Activated CD8-positive, alpha-beta memory T cell treated with anti-CD3 and anti-CD28 coated beads, Interleukin-2, amount 10 ng/mL, durations not matched to agents 7 days and 5 days (primary cell): ENCODE data around the gene CMTM7. TPM values are rescaled to one million over a fixed set of nuclear protein-coding genes. Genes with fewer than 3 reads are reported as not detected.

Source experiments
- ATAC-seq: fragments of 150-1000 bp; cut with Tn5 transposase; one replicate; pipeline ENCODE4 v1.10.0; 2021; ENCODE audit warnings: moderate library complexity
- CTCF ChIA-PET: fragments of 350-600 bp; sonication (Branson Sonifier 250); formaldehyde crosslinking; loops from one replicate; lab custom pipeline; 2021; ENCODE audit warnings: antibody characterized with exemption; lab: Charles Lee
- DNase-seq: peaks from one replicate; pipeline ENCODE4 v3.0.0-alpha.2; 2020
- H3K27ac Mint-ChIP-seq: one replicate; pipeline ENCODE4 v1.8.0; 2021; ENCODE audit warnings: mild to moderate bottlenecking, mixed read lengths
- H3K27me3 Mint-ChIP-seq: one replicate; pipeline ENCODE4 v1.8.0; 2021; ENCODE audit warnings: mixed read lengths
- H3K36me3 Mint-ChIP-seq: one replicate; pipeline ENCODE4 v1.8.0; 2021; ENCODE audit warnings: mild to moderate bottlenecking, mixed read lengths
- H3K4me1 Mint-ChIP-seq: one replicate; pipeline ENCODE4 v1.8.0; 2021; ENCODE audit warnings: mixed read lengths
- H3K4me3 Mint-ChIP-seq: one replicate; pipeline ENCODE4 v1.8.0; 2021; ENCODE audit warnings: mild to moderate bottlenecking, moderate library complexity, mixed read lengths
- H3K9me3 Mint-ChIP-seq: one replicate; pipeline ENCODE4 v1.8.0; 2022; ENCODE audit warnings: low read depth, mixed read lengths
- total RNA-seq, 2 experiments: library from RNA; stranded (reverse); gene quantifications; one replicate each; pipeline ENCODE4 v1.2.3, GENCODE V29; 2021

Gene CMTM7
- total RNA-seq, 2 experiments from 2014 or later = 42.6 to 49.8 TPM

DNA sequence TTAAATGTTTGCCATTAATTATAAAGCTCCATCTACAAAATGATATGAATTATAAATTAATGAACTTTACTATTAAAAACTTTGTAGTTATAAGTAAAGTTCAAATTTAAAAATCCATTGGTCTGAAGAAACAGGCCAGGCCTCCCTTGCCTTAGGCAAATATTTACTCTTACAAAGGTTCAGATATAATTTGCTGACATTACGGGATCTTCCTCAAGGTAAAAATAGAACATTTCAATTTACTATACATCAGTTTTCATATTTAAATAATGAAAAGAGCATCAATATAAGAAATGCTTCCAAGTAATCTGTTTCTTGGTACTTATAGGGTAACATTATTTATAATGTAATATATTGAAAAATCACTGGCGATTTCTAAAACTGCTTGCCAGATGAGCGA, 107.3 kb downstream of the CMTM7 start:
- Mint-ChIP-seq H3K36me3 (peaks cover 19% of the 10 kb centered on the region), H3K4me1 (peaks cover 40% of the 10 kb centered on the region), H3K27me3 (no peaks in the 10 kb centered on the region), H3K27ac (no peak overlapping the region), H3K9me3 (no peaks in the 10 kb centered on the region), H3K4me3 (no peak overlapping the region)
- CTCF ChIA-PET = interaction anchor here (0.7 to 2.1 kb wide), 3 partner anchors 11 to 395 kb away, joined by 3 to 6 read pairs (median 3); no protein-coding TSS in a partner anchor
- no peak for ATAC-seq
- no peak for DNase-seq

DNA sequence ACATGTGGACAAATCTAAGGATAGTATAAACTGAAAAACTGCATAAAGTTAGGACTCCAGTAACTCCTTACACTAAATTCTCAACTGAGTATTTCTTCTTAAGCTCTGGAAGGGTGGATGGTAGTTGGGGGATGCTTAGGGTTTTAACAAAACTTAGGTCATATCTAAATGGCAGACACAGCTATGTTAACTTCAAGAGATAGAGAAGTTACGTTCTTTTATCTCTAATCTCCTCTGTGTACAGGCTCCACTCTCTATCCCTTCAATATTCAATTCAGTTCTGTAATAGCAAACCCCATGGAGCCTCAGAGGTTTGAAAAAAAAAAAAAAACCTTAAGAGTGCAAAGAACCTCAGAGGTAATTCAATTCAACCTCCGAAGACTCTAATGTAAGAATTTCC, 107.9 kb downstream of the CMTM7 start:
- Mint-ChIP-seq H3K4me1 (peaks cover 42% of the 10 kb centered on the region), H3K4me3 (no peak overlapping the region), H3K9me3 (no peaks in the 10 kb centered on the region), H3K27ac (no peak overlapping the region), H3K27me3 (no peaks in the 10 kb centered on the region), H3K36me3 (peaks cover 19% of the 10 kb centered on the region)
- CTCF ChIA-PET = interaction anchor here (2.1 kb wide), 1 partner anchor 32 kb away, joined by 6 read pairs; no protein-coding TSS in a partner anchor
- DNase-seq = no peak
- no peak for ATAC-seq

DNA sequence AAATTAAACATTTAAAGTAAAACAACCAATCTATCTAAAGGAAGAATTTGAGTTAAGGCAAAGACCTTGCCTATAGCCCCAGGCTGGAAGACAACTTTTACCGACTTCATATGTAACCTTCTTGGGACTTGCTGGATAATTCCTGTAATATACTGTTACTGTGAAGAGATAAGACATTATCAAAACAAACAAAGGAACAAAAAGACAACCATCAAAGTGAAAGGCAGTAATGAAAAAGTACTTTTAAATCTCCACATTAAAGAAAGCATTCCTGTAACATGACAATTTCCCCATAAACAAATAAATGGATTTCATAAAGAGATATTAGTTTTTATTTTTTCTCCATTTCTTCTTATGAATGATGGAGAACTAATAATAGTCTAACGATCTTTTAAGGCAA, 108.6 kb downstream of the CMTM7 start:
- H3K4me3 Mint-ChIP-seq = no peak overlapping the region
- no peak for ATAC-seq
- H3K9me3 Mint-ChIP-seq = no peaks in the 10 kb centered on the region
- H3K27me3 Mint-ChIP-seq = no peaks in the 10 kb centered on the region
- H3K4me1 Mint-ChIP-seq = peaks cover 42% of the 10 kb centered on the region
- H3K36me3 Mint-ChIP-seq = peaks cover 19% of the 10 kb centered on the region
- CTCF ChIA-PET = interaction anchor here (1.5 to 2.1 kb wide), 3 partner anchors 20 to 203 kb away, joined by 3 to 6 read pairs (median 4); no protein-coding TSS in a partner anchor
- DNase-seq = no peak
- H3K27ac Mint-ChIP-seq = peak overlapping the region; percentile 17

DNA sequence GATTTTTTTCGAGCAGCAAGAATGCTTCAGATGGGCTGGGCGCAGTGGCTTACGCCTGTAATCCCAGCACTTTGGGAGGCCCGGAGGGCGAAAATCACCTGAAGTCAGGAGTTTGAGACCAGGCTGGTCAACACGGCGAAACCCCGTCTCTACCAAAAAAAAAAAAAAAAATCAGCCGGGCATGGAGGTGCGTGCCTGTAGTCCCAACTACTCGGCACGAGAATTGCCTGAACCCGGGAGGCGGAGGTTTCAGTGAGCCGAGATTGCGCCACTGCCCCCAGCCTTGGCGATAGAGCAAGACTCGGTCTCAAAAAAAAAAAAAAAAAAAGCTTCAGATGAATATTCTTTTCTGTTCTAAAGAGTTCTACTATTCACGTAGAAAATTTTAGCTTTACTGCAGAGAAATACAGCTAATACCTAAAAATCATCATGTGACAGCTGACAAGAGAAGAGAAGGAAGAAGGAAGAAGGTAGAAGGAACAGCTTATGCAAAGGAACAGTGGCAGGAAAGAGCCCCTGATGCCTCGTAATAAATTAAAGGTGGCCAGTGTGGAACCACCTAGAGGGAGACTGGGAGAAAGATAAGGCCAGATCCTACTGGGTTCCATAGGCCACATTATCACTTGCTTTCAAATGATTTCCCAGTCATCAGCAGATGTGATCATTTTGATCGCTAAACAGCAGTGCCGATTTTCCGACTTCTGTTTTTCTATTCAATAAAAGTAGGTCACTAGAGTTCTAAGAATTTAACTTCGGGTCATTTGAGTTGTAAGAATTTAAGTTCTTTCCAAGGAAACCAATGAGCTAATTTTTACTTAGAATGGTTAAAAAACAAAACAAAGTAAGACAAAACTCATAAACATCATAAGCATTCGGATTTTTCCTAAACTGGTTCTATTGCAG, 109.5 kb downstream of the CMTM7 start:
- ATAC-seq (no peak), DNase-seq (no peak)
- H3K4me3 Mint-ChIP-seq = peak overlapping the region; percentile 99
- H3K9me3 Mint-ChIP-seq = no peaks in the 10 kb centered on the region
- peak overlapping the region; percentile 89 for H3K27ac Mint-ChIP-seq
- peaks cover 43% of the 10 kb centered on the region for H3K4me1 Mint-ChIP-seq
- CTCF ChIA-PET = interaction anchor here (0.7 to 1.8 kb wide), 11 partner anchors 9 to 403 kb away, joined by 3 to 7 read pairs (median 3); no protein-coding TSS in a partner anchor
- H3K27me3 Mint-ChIP-seq = no peaks in the 10 kb centered on the region
- peaks cover 15% of the 10 kb centered on the region for H3K36me3 Mint-ChIP-seq

DNA sequence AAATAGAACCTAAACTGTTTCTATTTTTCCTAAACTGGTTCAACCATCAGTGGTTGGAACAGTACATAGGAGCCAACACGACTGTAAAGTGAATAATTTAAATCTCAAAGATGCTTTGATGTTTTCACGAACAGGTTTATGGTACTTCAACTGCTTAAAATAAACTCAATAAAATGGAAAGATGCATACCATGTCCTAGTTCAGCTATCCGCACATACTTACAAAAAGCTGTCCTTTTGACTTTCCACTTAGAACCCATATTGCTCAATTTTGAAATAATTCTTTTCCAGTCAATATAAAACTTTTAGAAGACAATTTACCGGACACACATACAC, 110.1 kb downstream of the CMTM7 start:
- peaks cover 40% of the 10 kb centered on the region for H3K4me1 Mint-ChIP-seq
- peaks cover 9% of the 10 kb centered on the region for H3K36me3 Mint-ChIP-seq
- CTCF ChIA-PET = interaction anchor here (1.1 to 1.8 kb wide), 8 partner anchors 9 to 280 kb away, joined by 3 to 7 read pairs (median 4); no protein-coding TSS in a partner anchor
- DNase-seq (no peak), ATAC-seq (no peak)
- peak overlapping the region; percentile 99 for H3K4me3 Mint-ChIP-seq
- peak overlapping the region; percentile 89 for H3K27ac Mint-ChIP-seq
- no peaks in the 10 kb centered on the region for H3K27me3 Mint-ChIP-seq
- H3K9me3 Mint-ChIP-seq = no peaks in the 10 kb centered on the region

DNA sequence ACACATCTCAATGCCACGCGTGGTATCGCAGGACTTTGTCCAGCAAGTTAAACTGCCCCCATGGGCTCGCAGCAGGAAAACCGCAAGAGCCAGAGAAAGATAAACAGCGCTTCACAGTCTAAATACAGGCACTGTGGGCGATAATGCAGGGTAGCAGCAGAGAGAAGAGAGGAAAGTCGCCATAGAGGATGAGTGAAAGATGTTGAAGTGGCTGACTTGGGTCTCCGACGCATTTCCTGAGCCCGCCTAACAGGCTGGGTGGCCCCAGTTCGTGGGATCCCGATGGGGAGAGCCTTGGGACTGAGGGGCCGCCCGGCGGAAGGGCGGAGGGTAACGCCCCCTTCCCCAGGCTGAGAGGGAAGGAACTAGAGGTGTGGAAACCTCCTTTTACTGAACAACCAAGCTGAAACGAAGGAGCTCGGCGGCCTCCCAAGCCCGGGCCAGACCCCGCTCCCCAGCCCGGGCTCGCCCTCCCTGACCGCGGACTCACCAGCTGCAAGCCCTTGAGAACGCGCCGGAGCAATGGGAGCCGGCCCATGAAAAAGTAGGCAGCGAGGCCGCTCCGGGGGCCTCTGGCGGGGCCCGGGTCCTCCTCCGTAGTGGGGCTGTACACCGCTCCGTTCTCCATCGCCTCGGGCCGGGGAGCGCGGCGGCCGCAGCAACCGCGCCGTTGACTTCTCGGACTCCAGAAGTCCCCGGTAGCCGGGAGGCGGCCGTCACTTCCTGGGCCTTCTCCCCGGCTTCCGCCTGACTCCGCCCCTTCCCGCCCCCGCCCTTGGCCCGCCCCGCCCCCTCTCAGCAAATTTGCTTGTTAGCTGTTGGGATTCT, 110.7 kb downstream of the CMTM7 start, which contains the start of gene CMTM6:
Gene CMTM6, minus strand, starts transcription at position 735 of the 828 bp plus-strand sequence. Its CDS starts 107 bp downstream, at position 628.
- ATAC-seq = peak; percentile 87
- CTCF ChIA-PET = interaction anchor here (1.1 to 1.8 kb wide), 6 partner anchors 10 to 280 kb away, joined by 3 to 7 read pairs (median 4); no protein-coding TSS in a partner anchor
- Mint-ChIP-seq H3K4me3 (peak within 1 kb of the TSS; percentile 99), H3K27me3 (no peaks in the 10 kb centered on the region), H3K36me3 (peaks cover 8% of the 10 kb centered on the region), H3K9me3 (no peaks in the 10 kb centered on the region), H3K4me1 (peaks cover 39% of the 10 kb centered on the region), H3K27ac (peak within 1 kb of the TSS; percentile 89)
- DNase-seq = peak; percentile 84

DNA sequence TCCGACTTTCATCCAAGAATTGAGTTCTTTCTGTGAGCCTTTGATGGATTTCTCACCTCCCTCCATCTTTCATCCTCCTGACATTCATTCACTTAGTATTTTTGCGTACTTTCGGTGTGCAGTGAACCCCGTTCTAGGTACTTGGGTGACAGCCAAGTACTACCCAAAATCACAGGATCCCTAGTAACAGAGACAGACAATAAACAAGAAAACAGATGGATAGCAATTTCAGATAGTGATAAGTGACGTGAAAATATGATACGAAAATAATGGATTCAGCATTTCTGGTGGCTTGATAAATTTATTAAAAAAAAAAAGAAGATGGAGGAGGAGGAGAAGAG, 111.3 kb downstream of the CMTM7 start:
- peak overlapping the region; percentile 99 for H3K4me3 Mint-ChIP-seq

More for the DNA sequence above, 111.3 kb downstream of the CMTM7 start:
- CTCF ChIA-PET = interaction anchor here (1.6 kb wide), 1 partner anchor 35 kb away, joined by 7 read pairs; no protein-coding TSS in a partner anchor
- H3K4me1 Mint-ChIP-seq = peaks cover 39% of the 10 kb centered on the region
- DNase-seq (no peak), ATAC-seq (peak; percentile 2)
- H3K27ac Mint-ChIP-seq = peak overlapping the region; percentile 89
- H3K36me3 Mint-ChIP-seq = peaks cover 5% of the 10 kb centered on the region
- H3K27me3 Mint-ChIP-seq = no peaks in the 10 kb centered on the region
- no peaks in the 10 kb centered on the region for H3K9me3 Mint-ChIP-seq

Other genes with a start within 250 kb of the CMTM7 start
- gene CMTM8, start 153.2 kb upstream of the CMTM7 start, total RNA-seq = 1 to 10 TPM; 4.0 to 4.4 TPM
- gene CMTM6, start 111.0 kb downstream of the CMTM7 start, total RNA-seq = 100 to 1,000 TPM in 1 of 2 experiments, 10 to 100 TPM in 1; 43.7 to 102 TPM
- gene DYNC1LI1, start 179.0 kb downstream of the CMTM7 start, total RNA-seq = 10 to 100 TPM; 31.1 to 32.7 TPM